Measurements from ENCODE around the gene TMTC4.

Gene TMTC4

GRCh38 chr13:100627120-100627519 lies 47.5 kb downstream of the TMTC4 start:
- TF ChIP-seq TEAD4 (IDR thresholded peaks at IDR 0.05), result no peak
- no peak for TF ChIP-seq ZBTB7A (IDR thresholded peaks at IDR 0.05; ENCODE audit: low read depth)
- no peak for TF ChIP-seq USF1 (IDR thresholded peaks at IDR 0.05)
- no peak for TF ChIP-seq NFIC (IDR thresholded peaks at IDR 0.05)
- TF ChIP-seq YY1 (IDR thresholded peaks at IDR 0.05; ENCODE audit: low read depth), result no peak
- TF ChIP-seq RAD21 (IDR thresholded peaks at IDR 0.05; ENCODE audit: low read depth), result no peak
- no peak for TF ChIP-seq TCF12 (IDR thresholded peaks at IDR 0.05; ENCODE audit: low read depth)
- no peak for TF ChIP-seq FOXM1 (IDR thresholded peaks at IDR 0.05; ENCODE audit: borderline replicate concordance, low read depth)
- no peak for TF ChIP-seq EGR1 (IDR thresholded peaks at IDR 0.05)
- no peak for TF ChIP-seq CEBPB (IDR thresholded peaks at IDR 0.05)
- no peak for TF ChIP-seq EP300 (IDR thresholded peaks at IDR 0.05; ENCODE audit: borderline replicate concordance)
- TF ChIP-seq CREB1 (IDR thresholded peaks at IDR 0.05; ENCODE audit: low read depth), result no peak
- TF ChIP-seq MAX (IDR thresholded peaks at IDR 0.05), result no peak
- TF ChIP-seq REST (IDR thresholded peaks at IDR 0.05; ENCODE audit: low read depth), result no peak
- TF ChIP-seq TAF1 (IDR thresholded peaks at IDR 0.05; ENCODE audit: low read depth), result no peak

- TF ChIP-seq YY1 (IDR thresholded peaks at IDR 0.05; ENCODE audit: low read depth) (no peak), TCF12 (IDR thresholded peaks at IDR 0.05; ENCODE audit: low read depth) (no peak), ZBTB7A (IDR thresholded peaks at IDR 0.05; ENCODE audit: low read depth) (no peak), CEBPB (IDR thresholded peaks at IDR 0.05) (no peak), EP300 (IDR thresholded peaks at IDR 0.05; ENCODE audit: borderline replicate concordance) (no peak), CREB1 (IDR thresholded peaks at IDR 0.05; ENCODE audit: low read depth) (no peak), EGR1 (IDR thresholded peaks at IDR 0.05) (no peak), RAD21 (IDR thresholded peaks at IDR 0.05; ENCODE audit: low read depth) (no peak)
Measured at GRCh38 chr13:100625447-100625846, 49.1 kb downstream of the TMTC4 start.

GRCh38 chr13:100620792-100621191 lies 53.8 kb downstream of the TMTC4 start:
- TF ChIP-seq EGR1 (IDR thresholded peaks at IDR 0.05), result no peak
- TF ChIP-seq REST (IDR thresholded peaks at IDR 0.05; ENCODE audit: low read depth), result no peak
- no peak for TF ChIP-seq ZBTB7A (IDR thresholded peaks at IDR 0.05; ENCODE audit: low read depth)
- TF ChIP-seq YY1 (IDR thresholded peaks at IDR 0.05; ENCODE audit: low read depth), result no peak
- no peak for TF ChIP-seq NFIC (IDR thresholded peaks at IDR 0.05)
- TF ChIP-seq EP300 (IDR thresholded peaks at IDR 0.05; ENCODE audit: borderline replicate concordance), result no peak
- TF ChIP-seq TCF12 (IDR thresholded peaks at IDR 0.05; ENCODE audit: low read depth), result no peak
- no peak for TF ChIP-seq CEBPB (IDR thresholded peaks at IDR 0.05)
- no peak for TF ChIP-seq USF1 (IDR thresholded peaks at IDR 0.05)
- no peak for TF ChIP-seq TAF1 (IDR thresholded peaks at IDR 0.05; ENCODE audit: low read depth)
- no peak for TF ChIP-seq TEAD4 (IDR thresholded peaks at IDR 0.05)
- no peak for TF ChIP-seq MAX (IDR thresholded peaks at IDR 0.05)
- no peak for TF ChIP-seq FOXM1 (IDR thresholded peaks at IDR 0.05; ENCODE audit: borderline replicate concordance, low read depth)
- no peak for TF ChIP-seq RAD21 (IDR thresholded peaks at IDR 0.05; ENCODE audit: low read depth)
- no peak for TF ChIP-seq CREB1 (IDR thresholded peaks at IDR 0.05; ENCODE audit: low read depth)

- TF ChIP-seq TEAD4 (IDR thresholded peaks at IDR 0.05), result no peak
- no peak for TF ChIP-seq CREB1 (IDR thresholded peaks at IDR 0.05; ENCODE audit: low read depth)
- TF ChIP-seq CEBPB (IDR thresholded peaks at IDR 0.05), result no peak
- no peak for TF ChIP-seq EP300 (IDR thresholded peaks at IDR 0.05; ENCODE audit: borderline replicate concordance)
- TF ChIP-seq NFIC (IDR thresholded peaks at IDR 0.05), result no peak
- no peak for TF ChIP-seq FOXM1 (IDR thresholded peaks at IDR 0.05; ENCODE audit: borderline replicate concordance, low read depth)
- TF ChIP-seq USF1 (IDR thresholded peaks at IDR 0.05), result no peak
- no peak for TF ChIP-seq YY1 (IDR thresholded peaks at IDR 0.05; ENCODE audit: low read depth)
- no peak for TF ChIP-seq REST (IDR thresholded peaks at IDR 0.05; ENCODE audit: low read depth)
- no peak for TF ChIP-seq ZBTB7A (IDR thresholded peaks at IDR 0.05; ENCODE audit: low read depth)
- no peak for TF ChIP-seq TCF12 (IDR thresholded peaks at IDR 0.05; ENCODE audit: low read depth)
- no peak for TF ChIP-seq TAF1 (IDR thresholded peaks at IDR 0.05; ENCODE audit: low read depth)
- TF ChIP-seq RAD21 (IDR thresholded peaks at IDR 0.05; ENCODE audit: low read depth), result no peak
- no peak for TF ChIP-seq EGR1 (IDR thresholded peaks at IDR 0.05)
- no peak for TF ChIP-seq MAX (IDR thresholded peaks at IDR 0.05)
Measured at GRCh38 chr13:100619940-100620339, 54.7 kb downstream of the TMTC4 start.
